ENCODE measurements around the gene DNAJC27.

Gene DNAJC27

GRCh38 chr2:24937236-24937635 lies 34.5 kb downstream of the DNAJC27 start:
- Histone ChIP-seq H3K4me3 (ENCODE audit: low read depth, low read length) (no peak overlapping the region), H3K27me3 (no peaks in the 10 kb centered on the region), H3K36me3 (no peaks in the 10 kb centered on the region), H3K9me3 (no peaks in the 10 kb centered on the region; the same call in 1 of the 2 replicates), H3K4me1 (no peaks in the 10 kb centered on the region)
- DNase-seq: no peak
- no peak for TF ChIP-seq CTCF (IDR thresholded peaks at IDR 0.05; ENCODE audit: low read depth, low read length)

DNA sequence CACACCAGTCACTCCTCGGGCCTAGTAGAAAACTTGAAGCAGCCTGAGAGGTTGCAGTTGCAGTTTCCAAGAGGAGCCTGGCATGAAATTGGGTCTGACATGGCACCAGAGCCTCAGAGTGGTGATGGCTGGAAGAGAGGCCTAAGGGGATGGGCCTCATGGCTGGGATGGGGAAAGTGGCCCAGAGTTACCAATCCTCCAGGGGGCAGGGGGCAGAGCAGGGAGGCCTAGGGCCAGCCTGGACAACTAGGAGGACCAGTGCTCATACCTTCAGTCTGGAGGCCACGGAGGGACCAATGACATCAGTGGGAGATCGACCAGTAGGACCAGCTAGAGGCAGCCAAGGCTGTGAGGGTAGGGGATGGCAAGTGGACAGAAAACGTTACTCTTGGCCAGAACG lies 36.6 kb downstream of the DNAJC27 start:
- H3K27me3 ChIP-seq: no peaks in the 10 kb centered on the region
- no peak overlapping the region for H3K4me3 ChIP-seq (ENCODE audit: low read depth, low read length)
- H3K4me1 ChIP-seq: no peaks in the 10 kb centered on the region
- no peak for DNase-seq
- no peak for TF ChIP-seq CTCF (IDR thresholded peaks at IDR 0.05; ENCODE audit: low read depth, low read length)
- no peaks in the 10 kb centered on the region for H3K36me3 ChIP-seq
- no peaks in the 10 kb centered on the region; the same call in 1 of the 2 replicates for H3K9me3 ChIP-seq

- Histone ChIP-seq H3K9me3 (no peaks in the 10 kb centered on the region; the same call in 1 of the 2 replicates), H3K27me3 (no peaks in the 10 kb centered on the region), H3K36me3 (no peaks in the 10 kb centered on the region), H3K4me3 (ENCODE audit: low read depth, low read length) (no peak overlapping the region), H3K4me1 (no peaks in the 10 kb centered on the region)
- no peak for TF ChIP-seq CTCF (IDR thresholded peaks at IDR 0.05; ENCODE audit: low read depth, low read length)
- no peak for DNase-seq
Observed at GRCh38 chr2:24932715-24933114, 39.0 kb downstream of the DNAJC27 start.

DNA sequence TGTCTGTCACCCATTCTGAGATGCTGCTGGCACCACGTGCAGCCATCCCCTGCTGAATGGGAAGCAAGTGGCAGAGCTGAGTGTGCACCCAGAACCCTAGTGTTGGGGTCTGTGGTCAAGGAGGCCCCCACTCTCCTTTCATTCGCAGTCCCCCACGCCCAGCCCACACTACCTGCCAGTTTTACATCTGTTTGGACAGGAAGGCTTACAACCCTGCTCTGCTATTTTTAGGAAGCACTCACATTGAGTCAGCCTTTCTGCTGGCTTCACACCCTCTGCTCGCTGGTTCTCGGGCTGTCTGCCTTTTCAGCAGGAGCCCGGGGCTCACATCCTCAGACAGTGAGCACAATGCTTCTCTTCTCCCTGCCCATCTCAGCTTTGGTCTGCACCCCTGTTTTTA lies 41.0 kb downstream of the DNAJC27 start:
- Histone ChIP-seq H3K4me1 (no peaks in the 10 kb centered on the region), H3K9me3 (no peaks in the 10 kb centered on the region), H3K27me3 (no peaks in the 10 kb centered on the region), H3K4me3 (ENCODE audit: low read depth, low read length) (no peak overlapping the region), H3K36me3 (no peaks in the 10 kb centered on the region)
- no peak for TF ChIP-seq CTCF (IDR thresholded peaks at IDR 0.05; ENCODE audit: low read depth, low read length)
- no peak for DNase-seq

DNA sequence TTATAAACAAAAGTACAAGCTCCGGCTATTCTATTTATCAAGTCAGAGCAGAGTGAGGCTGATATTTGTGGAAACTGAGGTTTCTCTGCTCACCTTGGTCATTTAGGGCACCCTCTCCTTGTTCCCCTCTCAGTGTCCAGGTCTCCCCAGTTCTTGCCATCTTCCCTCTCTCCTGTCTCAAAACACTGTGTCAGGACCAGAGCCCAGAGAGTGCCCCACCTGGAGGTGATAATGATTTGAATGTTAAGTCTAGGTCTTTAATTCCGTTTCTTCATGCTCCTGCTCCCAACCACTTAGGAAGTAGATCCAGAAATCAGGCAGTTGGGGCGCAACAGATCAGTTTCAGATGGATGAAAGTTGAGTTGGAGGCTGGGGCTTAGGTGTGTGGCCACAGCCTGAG lies 42.5 kb downstream of the DNAJC27 start:
- H3K4me1 ChIP-seq: no peaks in the 10 kb centered on the region
- no peak for DNase-seq
- H3K27me3 ChIP-seq: no peaks in the 10 kb centered on the region
- no peaks in the 10 kb centered on the region for H3K36me3 ChIP-seq
- no peak for TF ChIP-seq CTCF (IDR thresholded peaks at IDR 0.05; ENCODE audit: low read depth, low read length)
- no peak overlapping the region for H3K4me3 ChIP-seq (ENCODE audit: low read depth, low read length)
- H3K9me3 ChIP-seq: no peaks in the 10 kb centered on the region

DNA sequence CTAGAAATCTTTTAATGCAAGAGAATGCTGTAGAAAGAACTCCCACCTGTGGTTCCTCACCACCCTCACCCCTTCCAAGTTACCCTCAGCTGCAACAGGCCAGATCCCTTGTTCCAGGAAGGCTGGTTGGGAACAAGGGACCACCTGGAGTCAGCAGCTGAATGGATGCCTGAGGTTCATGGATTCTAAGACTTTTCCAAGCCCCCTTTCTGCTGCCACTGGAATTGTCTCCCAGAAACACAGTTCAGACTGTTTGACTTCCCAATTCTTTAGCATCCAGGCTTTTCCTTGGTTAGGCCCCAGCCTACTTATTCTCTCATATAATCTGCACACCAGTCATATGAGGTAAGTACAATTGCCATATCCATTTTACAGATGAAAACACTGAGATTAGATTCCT lies 43.7 kb downstream of the DNAJC27 start:
- no peak overlapping the region for H3K4me3 ChIP-seq (ENCODE audit: low read depth, low read length)
- H3K4me1 ChIP-seq: no peaks in the 10 kb centered on the region
- H3K27me3 ChIP-seq: no peaks in the 10 kb centered on the region
- no peak for TF ChIP-seq CTCF (IDR thresholded peaks at IDR 0.05; ENCODE audit: low read depth, low read length)
- no peak for DNase-seq
- H3K9me3 ChIP-seq: no peaks in the 10 kb centered on the region
- H3K36me3 ChIP-seq: no peaks in the 10 kb centered on the region
